22Rv1 (cell line): ENCODE data around the gene G3BP1.

Source experiments
- CTCF ChIP-seq: fragments of 450-650 bp; IDR thresholded peaks from 2 replicates; pipeline ENCODE4 v1.5.1; 2017; ENCODE audit warnings: mild to moderate bottlenecking
- ZFX ChIP-seq: fragments of 450-650 bp; IDR thresholded peaks from 2 replicates; pipeline ENCODE4 v1.6.1; 2017; ENCODE audit warnings: antibody characterized with exemption, borderline replicate concordance

DNA sequence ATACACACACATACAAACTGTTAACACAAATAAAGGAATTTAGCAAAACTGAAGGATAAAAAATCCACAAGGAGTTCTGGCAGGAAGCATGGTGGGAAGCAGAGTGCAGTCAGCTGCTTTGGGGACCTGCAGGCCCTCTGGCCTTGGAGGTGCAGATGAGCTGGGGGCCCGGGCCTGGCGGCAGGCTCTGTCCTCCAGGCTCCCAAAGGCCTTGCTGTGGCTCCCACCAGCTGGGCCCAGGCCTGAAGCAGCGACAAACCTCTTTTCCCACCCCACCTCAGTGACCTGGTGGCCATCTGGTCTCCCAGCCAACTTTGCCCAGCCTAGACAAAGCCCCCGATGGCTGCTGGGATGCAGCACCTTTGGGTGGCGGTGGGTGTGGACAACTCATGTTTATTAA, 85.1 kb downstream of the G3BP1 start:
- TF ChIP-seq CTCF, result no peak
- no peak for TF ChIP-seq ZFX
